Measurements from ENCODE around the gene NCBP2.

- no peak for TF ChIP-seq CTCF (IDR thresholded peaks at IDR 0.05)
- TF ChIP-seq POLR2A (IDR thresholded peaks at IDR 0.05): no peak
Observed at GRCh38 chr3:196970547-196971093, 28.3 kb upstream of the NCBP2 start.
